ENCODE measurements around the gene AFAP1L1. TPM values are rescaled to one million over a fixed set of nuclear protein-coding genes. Genes with fewer than 3 reads are reported as not detected.

The AFAP1L1 gene
- total RNA-seq, 2 experiments from 2014 or later, result not detected

GRCh38 chr5:149246906-149247305, 24.8 kb upstream of the AFAP1L1 start:
- Histone ChIP-seq H3K9me3 (ENCODE audit: low read length) (no peaks in the 10 kb centered on the region), H3K4me1 (ENCODE audit: insufficient read depth, low read length, poor library complexity, severe bottlenecking) (no peaks in the 10 kb centered on the region), H3K4me3 (ENCODE audit: low read depth, low read length, poor library complexity, severe bottlenecking) (no peak overlapping the region), H3K27ac (ENCODE audit: low read depth, low read length, poor library complexity, severe bottlenecking) (no peak overlapping the region), H3K9me2 (ENCODE audit: insufficient read depth, low read length) (no peaks in the 10 kb centered on the region), H3K36me3 (ENCODE audit: insufficient read depth, low read length) (no peaks in the 10 kb centered on the region), H4K20me1 (ENCODE audit: insufficient read depth, low read length) (no peaks in the 10 kb centered on the region), H3K79me2 (ENCODE audit: insufficient read depth, low read depth, low read length) (no peaks in the 10 kb centered on the region), H3K4me2 (ENCODE audit: low read length) (no peak overlapping the region), H2AFZ (ENCODE audit: low read length) (no peak overlapping the region)
- intact Hi-C loops (cut with micrococcal nuclease; ENCODE audit: unreplicated experiment), result no loop called here
- TF ChIP-seq EZH2phosphoT487 (IDR thresholded peaks at IDR 0.05; ENCODE audit: borderline replicate concordance, low read depth, low read length), result no peak
- no peak for TF ChIP-seq CTCF (conservative IDR thresholded peaks at IDR 0.05; ENCODE audit: low read length)
- ChIA-PET CTCF (ENCODE audit: unreplicated experiment) (no interaction called here), POLR2A (interaction anchor here (0.7 kb wide), 1 partner anchor 546 kb away, joined by 3 read pairs; no protein-coding TSS in a partner anchor)
- no peak for DNase-seq (ENCODE audit: low spot score)
- no TSS peak for BruUV-seq (replicated peaks)

DNA sequence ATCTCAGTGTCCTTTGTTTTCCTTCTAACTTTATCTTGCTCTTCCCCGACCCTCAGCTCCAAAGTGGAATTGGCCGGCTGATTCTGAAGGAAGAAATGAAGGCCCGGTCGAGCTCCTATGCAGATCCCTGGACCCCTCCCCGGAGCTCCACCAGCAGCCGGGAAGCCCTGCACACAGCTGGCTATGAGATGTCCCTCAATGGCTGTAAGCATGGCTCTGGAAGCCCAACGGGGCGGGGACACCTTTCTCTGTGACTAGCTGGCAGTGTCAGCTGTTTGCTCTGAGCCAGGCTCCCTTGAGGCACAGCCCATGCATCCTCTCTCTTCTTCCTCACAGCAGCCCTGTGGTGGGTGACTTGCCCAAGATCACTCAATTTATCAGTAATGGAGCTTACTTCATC, 23.9 kb upstream of the AFAP1L1 start:
- intact Hi-C loops (cut with micrococcal nuclease; ENCODE audit: unreplicated experiment), result no loop called here
- TF ChIP-seq EZH2phosphoT487 (IDR thresholded peaks at IDR 0.05; ENCODE audit: borderline replicate concordance, low read depth, low read length), result no peak
- TF ChIP-seq CTCF (conservative IDR thresholded peaks at IDR 0.05; ENCODE audit: low read length), result no peak
- Histone ChIP-seq H3K9me3 (ENCODE audit: low read length) (no peaks in the 10 kb centered on the region), H3K79me2 (ENCODE audit: insufficient read depth, low read depth, low read length) (no peaks in the 10 kb centered on the region), H3K4me3 (ENCODE audit: low read depth, low read length, poor library complexity, severe bottlenecking) (no peak overlapping the region), H3K4me1 (ENCODE audit: insufficient read depth, low read length, poor library complexity, severe bottlenecking) (no peaks in the 10 kb centered on the region), H3K27ac (ENCODE audit: low read depth, low read length, poor library complexity, severe bottlenecking) (no peak overlapping the region), H3K36me3 (ENCODE audit: insufficient read depth, low read length) (no peaks in the 10 kb centered on the region), H2AFZ (ENCODE audit: low read length) (no peak overlapping the region), H4K20me1 (ENCODE audit: insufficient read depth, low read length) (no peaks in the 10 kb centered on the region), H3K9me2 (ENCODE audit: insufficient read depth, low read length) (no peaks in the 10 kb centered on the region), H3K4me2 (ENCODE audit: low read length) (no peak overlapping the region)
- DNase-seq (ENCODE audit: low spot score), result no peak
- POLR2A ChIA-PET, result no interaction called here
- BruUV-seq (replicated peaks), result no TSS peak
- CTCF ChIA-PET (ENCODE audit: unreplicated experiment), result no interaction called here

DNA sequence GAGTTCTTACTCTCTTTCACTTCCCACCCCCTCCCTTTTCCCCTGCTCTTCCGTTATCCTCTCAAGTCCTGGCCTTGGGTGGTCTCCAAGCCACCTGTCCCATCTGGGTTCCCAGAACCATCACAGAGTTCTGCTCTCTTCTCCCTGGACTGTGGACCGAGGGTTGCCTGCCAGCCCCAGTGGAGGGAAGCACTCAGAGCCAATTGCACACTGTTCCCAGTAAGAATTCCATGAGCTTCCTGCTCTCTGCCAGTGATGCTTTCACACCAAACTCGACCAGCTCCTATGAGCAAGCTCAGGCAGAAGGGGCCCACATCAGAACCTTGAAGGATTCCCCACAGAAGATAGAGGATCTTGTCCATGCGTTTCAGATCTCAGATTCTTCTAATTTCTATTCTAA, 20.1 kb upstream of the AFAP1L1 start:
- no peaks in the 10 kb centered on the region for H3K79me2 ChIP-seq (ENCODE audit: insufficient read depth, low read depth, low read length)
- H3K27ac ChIP-seq (ENCODE audit: low read depth, low read length, poor library complexity, severe bottlenecking), result no peak overlapping the region
- H3K9me2 ChIP-seq (ENCODE audit: insufficient read depth, low read length), result no peaks in the 10 kb centered on the region
- no peaks in the 10 kb centered on the region for H3K9me3 ChIP-seq (ENCODE audit: low read length)
- intact Hi-C loops (cut with micrococcal nuclease; ENCODE audit: unreplicated experiment), result no loop called here
- no peak for DNase-seq (ENCODE audit: low spot score)
- H3K4me2 ChIP-seq (ENCODE audit: low read length), result no peak overlapping the region
- ChIA-PET CTCF (ENCODE audit: unreplicated experiment) (no interaction called here), POLR2A (no interaction called here)
- TF ChIP-seq CTCF (conservative IDR thresholded peaks at IDR 0.05; ENCODE audit: low read length) (no peak), EZH2phosphoT487 (IDR thresholded peaks at IDR 0.05; ENCODE audit: borderline replicate concordance, low read depth, low read length) (no peak)
- H3K4me3 ChIP-seq (ENCODE audit: low read depth, low read length, poor library complexity, severe bottlenecking), result no peak overlapping the region
- no peaks in the 10 kb centered on the region for H3K4me1 ChIP-seq (ENCODE audit: insufficient read depth, low read length, poor library complexity, severe bottlenecking)
- no peaks in the 10 kb centered on the region for H4K20me1 ChIP-seq (ENCODE audit: insufficient read depth, low read length)
- no TSS peak for BruUV-seq (replicated peaks)
- H3K36me3 ChIP-seq (ENCODE audit: insufficient read depth, low read length), result no peaks in the 10 kb centered on the region
- H2AFZ ChIP-seq (ENCODE audit: low read length), result no peak overlapping the region

Measured in OCI-LY7 (cell line).